GM19351 (cell line): ENCODE data around the gene KCNK13.

Experiments
- ATAC-seq: cut with Tn5 transposase; IDR thresholded peaks from one replicate; pipeline ENCODE4 v1.9.1; 2021; ENCODE audit warnings: mild to moderate bottlenecking, moderate library complexity; ENCODE audit not compliant: unreplicated experiment

The KCNK13 gene

GRCh38 chr14:90126260-90126659 is 64.5 kb downstream of the KCNK13 start:
- ATAC-seq: no peak

DNA sequence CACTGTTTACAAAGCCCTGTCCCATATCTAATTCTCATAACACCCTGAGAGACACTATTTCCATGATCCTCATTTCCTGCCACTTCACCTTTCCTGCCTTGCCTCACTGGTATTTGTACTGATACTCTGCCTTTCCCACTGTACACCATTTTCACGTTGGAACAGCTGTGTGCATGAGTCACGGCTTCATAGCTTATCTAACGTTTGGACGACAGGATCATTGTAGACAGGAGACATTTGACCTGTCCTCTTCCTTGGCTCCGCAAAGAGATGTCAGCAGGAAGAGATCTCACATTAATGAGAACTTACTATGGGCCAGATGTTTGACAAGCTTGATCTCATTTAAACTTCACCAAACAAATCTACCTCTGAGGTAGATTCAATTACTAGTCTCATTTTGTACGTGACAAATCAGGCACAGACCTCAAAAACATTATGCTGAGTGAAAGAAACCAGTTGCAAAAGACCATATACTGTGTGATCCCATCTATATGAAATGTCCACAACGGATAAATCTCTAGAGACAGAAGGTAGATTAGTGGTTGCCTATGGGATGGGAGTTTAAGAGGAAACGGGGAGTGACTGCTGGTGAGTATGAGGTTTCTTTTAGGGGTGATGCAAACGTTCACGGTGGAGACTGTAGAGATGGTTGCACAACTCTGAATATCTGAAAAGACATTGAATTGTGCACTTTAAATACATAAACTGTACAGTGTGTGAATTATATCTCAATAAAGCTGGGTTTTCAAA is 71.2 kb downstream of the KCNK13 start:
- no peak for ATAC-seq

DNA sequence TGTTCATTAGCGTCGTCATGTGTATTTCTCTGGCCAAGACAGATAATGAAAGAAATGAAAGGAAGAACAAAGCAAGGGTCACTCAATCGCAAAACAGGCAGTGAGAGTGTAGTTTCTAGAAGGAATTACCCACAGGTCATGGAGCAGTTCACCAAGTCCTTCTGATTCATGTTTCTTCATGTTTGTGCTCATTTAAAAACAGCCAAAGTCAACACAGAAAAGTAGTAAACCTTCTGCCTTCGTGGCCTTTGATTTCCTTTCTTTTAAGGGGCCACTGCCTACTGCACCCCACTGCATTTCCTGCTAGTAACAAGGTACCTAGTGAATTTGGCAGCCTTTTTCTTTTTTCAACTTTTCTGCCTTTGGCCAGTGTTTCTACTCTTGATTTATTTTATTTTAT is 75.1 kb downstream of the KCNK13 start:
- ATAC-seq: no peak

- ATAC-seq: no peak
These were observed 76.0 kb downstream of the KCNK13 start for GRCh38 chr14:90137807-90138206.

- no peak for ATAC-seq
These were observed 77.4 kb downstream of the KCNK13 start for GRCh38 chr14:90139199-90139598.

DNA sequence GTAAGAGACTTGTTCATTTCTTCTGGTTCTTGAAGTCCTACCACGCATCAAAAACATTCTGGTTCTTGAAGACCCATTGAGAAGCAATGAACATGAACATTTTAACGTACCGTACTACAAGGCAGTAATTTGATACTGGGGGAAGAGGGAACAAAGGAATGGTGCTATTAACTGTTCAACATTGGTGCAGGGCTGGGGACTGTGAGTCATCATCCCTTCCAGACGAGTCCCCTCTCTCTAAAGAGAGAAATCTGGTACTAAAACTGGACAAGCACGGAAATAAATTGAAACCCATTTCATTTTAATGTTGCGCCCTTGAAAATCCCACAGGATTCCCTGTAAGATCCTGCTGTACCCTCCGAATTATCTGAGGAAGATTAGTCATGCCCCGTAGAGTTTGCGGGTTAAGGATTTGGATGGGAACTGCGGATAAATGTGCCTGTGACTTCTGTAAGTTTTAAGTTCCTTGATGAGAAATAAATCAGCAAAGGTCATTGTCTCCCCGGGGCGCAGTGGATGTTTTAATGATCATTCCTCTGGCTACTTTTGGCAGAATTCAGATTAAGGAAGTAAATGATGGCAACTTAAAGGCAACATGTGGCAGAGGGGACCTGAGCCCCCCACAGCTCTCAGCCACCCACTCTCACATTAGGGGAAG is 78.6 kb downstream of the KCNK13 start:
- no peak for ATAC-seq

DNA sequence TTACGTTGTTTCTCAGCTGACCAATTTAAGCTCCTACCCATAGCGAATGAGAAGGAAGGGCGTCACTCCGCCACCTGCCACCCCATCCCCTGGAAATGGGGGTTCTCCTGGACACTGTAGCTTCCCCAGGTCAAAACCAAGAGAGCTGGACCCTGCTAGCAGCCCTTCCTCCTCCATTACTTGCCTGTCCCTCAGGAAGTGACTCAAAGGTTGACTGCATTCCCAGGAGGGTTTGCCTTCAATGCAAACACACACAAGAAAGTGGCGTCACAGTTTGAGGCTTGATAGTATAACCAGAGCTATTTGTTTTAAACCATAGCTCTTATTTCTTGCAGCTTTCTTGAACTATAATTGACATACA is 79.1 kb downstream of the KCNK13 start:
- ATAC-seq: no peak

- no peak for ATAC-seq
These were observed 91.6 kb downstream of the KCNK13 start for GRCh38 chr14:90153429-90153828.

- no peak for ATAC-seq
These were observed 92.3 kb downstream of the KCNK13 start for GRCh38 chr14:90154110-90154509.

DNA sequence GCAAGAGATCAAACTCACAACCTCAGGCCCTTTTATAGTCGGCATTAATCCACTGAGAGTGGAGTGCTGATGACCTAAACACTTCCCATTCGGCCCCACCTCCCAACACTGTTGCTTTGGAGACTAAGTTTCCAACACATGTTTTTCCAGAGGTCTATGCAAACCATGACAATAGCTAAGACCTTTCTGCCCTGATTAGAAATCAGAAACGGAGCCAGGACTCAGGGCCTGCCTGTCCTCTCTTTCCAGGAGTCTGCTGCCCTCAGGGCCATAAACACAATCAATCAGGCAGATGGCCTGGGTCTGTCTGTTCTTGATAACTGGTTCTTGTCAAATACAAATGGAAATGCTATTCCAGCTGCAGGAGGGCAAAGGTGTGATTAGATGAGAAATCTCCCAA is 97.4 kb downstream of the KCNK13 start:
- no peak for ATAC-seq

- ATAC-seq: no peak
These were observed 97.9 kb downstream of the KCNK13 start for GRCh38 chr14:90159688-90160087.

GRCh38 chr14:90161129-90161528 is 99.3 kb downstream of the KCNK13 start:
- no peak for ATAC-seq

- no peak for ATAC-seq
These were observed 106.8 kb downstream of the KCNK13 start for GRCh38 chr14:90168425-90169105.

- ATAC-seq: no peak
These were observed 113.8 kb downstream of the KCNK13 start for GRCh38 chr14:90175631-90176030.

DNA sequence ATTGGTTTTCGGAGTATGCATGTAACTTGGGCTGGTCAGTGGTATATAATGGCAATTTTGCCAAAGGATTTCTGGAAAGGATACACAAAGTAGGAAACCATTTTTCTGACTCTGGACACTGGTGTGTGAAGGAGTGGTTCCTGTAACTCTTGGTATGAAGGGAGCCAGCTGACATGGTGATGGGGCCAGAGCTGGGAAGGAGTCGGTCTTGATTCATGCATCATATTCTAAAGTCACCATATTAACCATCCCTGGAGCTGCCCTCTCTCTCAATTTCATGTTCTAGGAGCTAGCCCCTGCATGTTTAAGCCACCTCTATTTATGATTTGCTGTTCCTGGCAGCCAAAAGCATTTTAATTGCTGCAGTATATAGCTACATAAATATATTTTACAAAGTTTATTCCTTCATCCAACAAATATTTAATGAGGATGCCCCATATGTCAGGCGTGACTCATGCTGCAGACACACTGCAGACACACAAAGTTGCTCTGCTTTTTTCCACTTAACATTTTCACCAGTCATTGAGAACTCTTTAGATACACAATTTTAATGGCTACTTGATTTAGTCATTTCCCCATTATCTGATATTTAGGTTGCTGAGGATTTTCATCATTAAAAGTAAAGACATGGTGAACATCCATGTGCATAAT is 115.9 kb downstream of the KCNK13 start:
- ATAC-seq: no peak

DNA sequence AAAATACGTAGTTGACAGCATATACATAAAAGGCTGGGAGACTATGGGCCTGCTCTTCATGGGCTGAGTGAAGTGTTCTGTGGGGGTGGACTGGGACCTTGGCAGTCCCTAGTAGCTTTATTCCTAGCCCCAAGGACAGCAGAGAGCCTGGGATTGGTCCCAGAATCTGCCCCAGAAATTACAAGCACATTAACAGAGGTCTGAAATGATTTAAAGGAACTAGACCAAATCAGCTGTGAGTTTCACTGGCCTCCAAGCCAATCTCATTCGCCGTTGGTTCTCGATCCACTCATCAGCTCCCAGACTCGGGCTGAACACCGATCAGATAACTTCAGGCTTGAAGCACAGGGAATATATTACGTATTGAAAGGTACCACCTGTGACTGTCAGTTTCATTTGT is 117.6 kb downstream of the KCNK13 start:
- ATAC-seq: no peak

DNA sequence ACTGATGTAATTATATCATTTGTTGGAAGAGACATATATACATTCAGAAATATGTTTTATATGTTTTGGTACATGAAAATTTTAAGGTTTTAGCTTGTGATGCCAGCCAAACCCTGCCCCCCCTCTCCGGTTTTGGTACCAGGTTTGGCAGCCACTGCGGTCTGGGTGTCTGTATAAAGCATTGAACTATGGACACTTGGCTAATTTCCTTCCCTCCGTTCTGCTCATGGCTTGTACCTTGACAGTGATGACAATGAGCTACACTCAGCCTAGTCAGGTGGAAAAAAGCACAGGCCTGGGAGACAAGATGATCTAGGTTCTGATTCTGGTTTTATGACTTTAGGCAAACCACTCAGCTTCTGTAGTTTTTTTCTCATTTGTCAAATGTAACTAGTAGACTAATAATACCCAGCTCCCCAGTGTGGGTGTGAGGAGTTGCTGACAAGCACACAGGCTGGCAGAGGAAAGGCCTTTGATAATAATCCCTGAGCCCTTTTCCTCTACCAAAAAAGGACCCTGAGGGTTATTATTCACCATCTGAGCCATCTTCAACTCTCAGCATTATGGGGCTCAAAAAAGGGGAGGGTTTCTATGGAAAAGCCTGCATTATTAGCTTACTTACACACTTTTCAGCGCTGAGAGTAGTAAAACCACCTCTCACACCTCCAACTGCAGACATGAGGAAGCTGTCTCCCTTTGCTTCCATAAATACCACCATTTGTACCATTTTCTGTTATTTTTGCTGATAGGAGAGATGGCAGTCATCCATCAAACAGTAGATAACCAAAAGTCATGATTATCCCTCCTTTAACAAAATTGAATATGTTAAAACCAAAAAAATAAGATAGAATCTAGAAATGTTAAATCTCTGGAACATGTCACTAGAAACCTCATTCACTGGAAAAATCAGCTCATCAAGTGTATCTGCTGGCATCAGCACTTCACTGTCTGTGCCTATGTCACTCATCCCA is 118.3 kb downstream of the KCNK13 start:
- no peak for ATAC-seq

DNA sequence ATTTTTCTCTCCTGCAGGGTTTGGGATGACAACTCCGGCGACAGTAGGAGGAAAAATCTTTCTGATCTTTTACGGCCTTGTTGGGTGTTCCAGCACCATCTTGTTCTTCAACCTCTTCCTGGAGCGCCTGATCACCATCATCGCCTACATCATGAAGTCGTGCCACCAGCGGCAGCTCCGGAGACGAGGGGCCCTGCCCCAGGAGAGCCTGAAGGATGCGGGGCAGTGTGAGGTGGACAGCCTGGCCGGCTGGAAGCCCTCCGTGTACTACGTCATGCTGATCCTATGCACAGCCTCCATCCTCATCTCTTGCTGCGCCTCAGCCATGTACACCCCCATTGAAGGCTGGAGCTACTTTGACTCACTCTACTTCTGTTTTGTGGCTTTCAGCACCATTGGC is 122.3 kb downstream of the KCNK13 start:
- no peak for ATAC-seq

DNA sequence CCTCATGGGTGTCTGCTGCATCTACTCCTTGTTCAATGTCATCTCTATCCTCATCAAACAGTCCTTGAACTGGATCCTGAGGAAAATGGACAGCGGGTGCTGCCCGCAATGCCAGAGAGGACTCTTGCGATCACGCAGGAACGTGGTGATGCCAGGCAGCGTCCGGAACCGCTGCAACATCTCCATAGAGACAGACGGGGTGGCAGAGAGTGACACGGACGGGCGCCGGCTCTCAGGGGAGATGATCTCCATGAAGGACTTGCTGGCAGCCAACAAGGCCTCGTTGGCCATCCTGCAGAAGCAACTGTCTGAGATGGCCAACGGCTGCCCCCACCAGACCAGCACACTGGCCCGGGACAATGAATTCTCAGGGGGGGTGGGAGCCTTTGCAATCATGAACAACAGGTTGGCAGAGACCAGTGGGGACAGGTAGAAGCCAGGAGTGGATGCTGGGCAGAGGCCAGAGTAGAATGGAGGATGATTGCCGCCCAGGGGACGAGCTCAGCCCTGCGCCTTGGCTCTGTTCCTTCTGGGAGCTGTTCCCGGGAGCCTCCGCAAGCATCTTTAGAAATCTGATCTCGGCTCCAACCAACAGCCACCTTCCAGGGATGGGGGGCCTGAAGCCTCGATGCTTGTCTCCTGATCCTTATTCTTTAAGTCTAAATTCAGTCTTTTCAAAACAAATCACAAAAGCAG is 122.9 kb downstream of the KCNK13 start:
- no peak for ATAC-seq

DNA sequence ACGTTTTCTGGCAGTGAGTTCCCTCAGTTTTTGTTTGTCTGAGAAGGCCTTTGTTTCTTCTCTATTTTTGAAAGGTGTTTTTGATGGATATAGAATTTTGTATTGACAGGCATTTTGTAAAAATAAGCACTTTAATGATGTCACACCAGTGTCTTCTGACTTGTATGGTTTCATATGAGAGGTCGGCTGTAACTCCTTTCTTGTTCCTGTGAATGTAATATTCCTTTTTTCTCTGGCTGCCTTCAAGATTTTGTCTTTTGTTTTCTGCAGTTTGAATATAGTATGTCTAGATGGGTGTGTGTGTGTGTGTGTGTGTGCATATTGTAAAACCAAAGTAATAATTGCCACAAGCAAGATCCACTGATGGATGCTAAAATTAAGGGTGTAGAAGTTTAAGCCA is 126.8 kb downstream of the KCNK13 start:
- ATAC-seq: no peak
